H1 (cell line): ENCODE measurements around the gene NR0B1. TPM values are rescaled to one million over a fixed set of nuclear protein-coding genes. Genes with fewer than 3 reads are reported as not detected.

Experiments
- CTCF ChIA-PET: fragments of 300-600 bp; sonication (Branson Sonifier 250); formaldehyde crosslinking; loops from one replicate; lab custom pipeline; 2021; ENCODE audit not compliant: partially characterized antibody; lab: Charles Lee
- POLR2A ChIA-PET: fragments of 300-600 bp; sonication (Branson Sonifier 250); formaldehyde crosslinking; loops from one replicate; lab custom pipeline; 2021; ENCODE audit warnings: inconsistent platforms; ENCODE audit not compliant: partially characterized antibody; lab: Charles Lee
- DNase-seq, 2 experiments: peaks; one replicate each; pipeline versions ENCODE4 v3.0.0 to v3.0.0-alpha.2; 2010 to 2022; ENCODE audit warnings: low spot score in 2 of 2, low read depth in 1 of 2, mixed read lengths in 1 of 2
- FAIRE-seq: peaks from 2 replicates; lab custom pipeline; 2011; peaks lifted over from hg19 to GRCh38; lab: Jason Lieb, UNC
- H2AFZ ChIP-seq: 2 replicates; pipeline ENCODE4 v1.8.1; 2012; ENCODE audit warnings: low read length, inconsistent platforms
- H2AK5ac ChIP-seq: 2 replicates; pipeline ENCODE4 v1.6.1; 2013; ENCODE audit warnings: low read depth, low read length
- H2BK120ac ChIP-seq: replicated peaks from 2 replicates; pipeline ENCODE3; 2013; ENCODE audit warnings: low read depth, low read length, inconsistent platforms
- H2BK12ac ChIP-seq: 2 replicates; pipeline ENCODE4 v1.6.1; 2013; ENCODE audit warnings: low read depth, low read length
- H2BK15ac ChIP-seq: 2 replicates; pipeline ENCODE4 v1.6.1; 2013; ENCODE audit warnings: low read length
- H2BK20ac ChIP-seq: 2 replicates; pipeline ENCODE4 v1.6.1; 2013; ENCODE audit warnings: low read length
- H2BK5ac ChIP-seq: 2 replicates; pipeline ENCODE4 v1.6.1; 2013; ENCODE audit warnings: low read depth, low read length
- H3K14ac ChIP-seq: 2 replicates; pipeline ENCODE4 v1.6.1; 2013; ENCODE audit warnings: inconsistent platforms; ENCODE audit not compliant: insufficient read length
- H3K18ac ChIP-seq: 2 replicates; pipeline ENCODE4 v1.6.1; 2013; ENCODE audit warnings: low read length; ENCODE audit errors: extremely low read depth
- H3K23ac ChIP-seq: 2 replicates; pipeline ENCODE4 v1.6.1; 2013; ENCODE audit warnings: inconsistent platforms; ENCODE audit not compliant: insufficient read length
- H3K23me2 ChIP-seq: 2 replicates; pipeline ENCODE4 v1.6.1; 2013; ENCODE audit warnings: low read depth, low read length
- H3K27ac ChIP-seq: 2 replicates; pipeline ENCODE4 v1.6.1; 2011; ENCODE audit warnings: low read depth, low read length, inconsistent platforms
- H3K27me3 ChIP-seq, 4 experiments: replicated peaks in 1 of 4; 1 replicate in 1 of 4; 2 replicates in 3 of 4; pipeline versions ENCODE4 v1.6.1 to v1.8.1; 2011 to 2013; ENCODE audit warnings: low read length in 3 of 4, mild to moderate bottlenecking in 3 of 4, inconsistent platforms in 2 of 4, mixed read lengths in 2 of 4, moderate library complexity in 1 of 4; ENCODE audit not compliant: control insufficient read depth in 3 of 4, insufficient read depth in 3 of 4; ENCODE audit errors: extremely low read depth in 1 of 4
- H3K36me3 ChIP-seq, 4 experiments: 2 replicates each; pipeline versions ENCODE4 v1.6.1 to v1.8.1; 2011 to 2013; ENCODE audit warnings: mild to moderate bottlenecking in 4 of 4, low read length in 3 of 4, moderate library complexity in 2 of 4, control low read depth in 1 of 4, inconsistent platforms in 1 of 4; ENCODE audit not compliant: insufficient read depth in 4 of 4, control insufficient read depth in 2 of 4
- H3K4ac ChIP-seq: replicated peaks from 2 replicates; pipeline ENCODE3; 2013; ENCODE audit warnings: low read length, low read depth, mixed read lengths, inconsistent platforms; ENCODE audit not compliant: insufficient read length
- H3K4me1 ChIP-seq, 4 experiments: replicated peaks in 1 of 4; 1 replicate in 1 of 4; 2 replicates in 3 of 4; pipeline versions ENCODE4 v1.6.1 to v1.8.1; 2011 to 2013; ENCODE audit warnings: low read length in 3 of 4, inconsistent platforms in 2 of 4, mixed read lengths in 1 of 4; ENCODE audit not compliant: insufficient read depth in 4 of 4, control insufficient read depth in 3 of 4
- H3K4me2 ChIP-seq, 2 experiments: 2 replicates each; pipeline versions ENCODE4 v1.6.1 to v1.8.1; 2011 to 2013; ENCODE audit warnings: low read depth in 2 of 2, low read length in 2 of 2, control low read depth in 1 of 2, inconsistent platforms in 1 of 2, mild to moderate bottlenecking in 1 of 2; ENCODE audit not compliant: insufficient read depth in 1 of 2
- H3K4me3 ChIP-seq, 4 experiments: fragments of 200-600, 300-600 bp in 1 of 4; sonication (generic), shearing (Covaris generic), sonication (Bioruptor Twin) in 1 of 4; 2 replicates each; pipeline versions ENCODE4 v1.5.1 to v1.8.1; 2011 to 2016; ENCODE audit warnings: low read length in 4 of 4, low read depth in 3 of 4, control low read depth in 2 of 4, inconsistent platforms in 2 of 4, mild to moderate bottlenecking in 2 of 4, mixed read lengths in 1 of 4, moderate library complexity in 1 of 4; ENCODE audit not compliant: insufficient read depth in 2 of 4; ENCODE audit errors: extremely low read depth in 1 of 4
- H3K56ac ChIP-seq: replicated peaks from 2 replicates; pipeline ENCODE3; 2013; ENCODE audit warnings: low read depth, mild to moderate bottlenecking, mixed read lengths, low read length, inconsistent platforms; ENCODE audit not compliant: insufficient read length
- H3K79me1 ChIP-seq: 2 replicates; pipeline ENCODE4 v1.6.1; 2013; ENCODE audit warnings: low read depth, low read length, control low read depth
- H3K79me2 ChIP-seq, 2 experiments: 2 replicates each; pipeline versions ENCODE4 v1.6.1 to v1.8.1; 2012 to 2013; ENCODE audit warnings: low read length in 2 of 2, mild to moderate bottlenecking in 2 of 2, inconsistent platforms in 1 of 2; ENCODE audit not compliant: insufficient read depth in 2 of 2, control insufficient read depth in 1 of 2
- H3K9ac ChIP-seq, 4 experiments: replicated peaks in 1 of 4; 1 replicate in 1 of 4; 2 replicates in 3 of 4; pipeline versions ENCODE4 v1.6.1 to v1.8.1; 2011 to 2013; ENCODE audit warnings: low read depth in 3 of 4, low read length in 3 of 4, control low read depth in 2 of 4, mild to moderate bottlenecking in 2 of 4, moderate library complexity in 2 of 4, inconsistent platforms in 1 of 4; ENCODE audit errors: extremely low read depth in 1 of 4
- H3K9me3 ChIP-seq, 2 experiments: 2 replicates each; pipeline versions ENCODE4 v1.6.1 to v1.8.1; 2012 to 2013; ENCODE audit warnings: mild to moderate bottlenecking in 2 of 2, moderate library complexity in 2 of 2, control low read depth in 1 of 2, inconsistent platforms in 1 of 2, low read depth in 1 of 2, low read length in 1 of 2, mixed read lengths in 1 of 2; ENCODE audit not compliant: insufficient read depth in 2 of 2
- H4K20me1 ChIP-seq, 2 experiments: replicated peaks in 1 of 2; 2 replicates each; pipeline versions ENCODE3 to v1.8.1; 2011 to 2013; ENCODE audit warnings: inconsistent platforms in 2 of 2, low read length in 2 of 2, mild to moderate bottlenecking in 1 of 2; ENCODE audit not compliant: insufficient read depth in 2 of 2, control insufficient read depth in 1 of 2
- H4K5ac ChIP-seq: 2 replicates; pipeline ENCODE4 v1.6.1; 2013; ENCODE audit warnings: low read length, low read depth, mixed read lengths, inconsistent platforms; ENCODE audit not compliant: insufficient read length
- H4K8ac ChIP-seq: 2 replicates; pipeline ENCODE4 v1.8.0; 2013; ENCODE audit warnings: mild to moderate bottlenecking, moderate library complexity, low read length, inconsistent platforms; ENCODE audit not compliant: insufficient read depth; ENCODE audit errors: extremely low read depth
- H4K91ac ChIP-seq: replicated peaks from 2 replicates; pipeline ENCODE3; 2013; ENCODE audit warnings: low read length, mixed read lengths, inconsistent platforms; ENCODE audit not compliant: insufficient read length
- CHD2 ChIP-seq: IDR thresholded peaks from 2 replicates; pipeline ENCODE4 v1.6.1; 2012; ENCODE audit warnings: low read length, improper control_type of control experiment
- EGR1 ChIP-seq: IDR thresholded peaks from 2 replicates; pipeline ENCODE4 v1.6.1; 2011; ENCODE audit warnings: low read depth, low read length, borderline replicate concordance
- JUND ChIP-seq: IDR thresholded peaks from 2 replicates; pipeline ENCODE4 v1.6.1; 2011; ENCODE audit warnings: mild to moderate bottlenecking, improper control_type of control experiment, low read length
- SP2 ChIP-seq: IDR thresholded peaks from 2 replicates; pipeline ENCODE4 v1.6.1; 2012; ENCODE audit warnings: mild to moderate bottlenecking, low read length, inconsistent platforms
- SRF ChIP-seq: IDR thresholded peaks from 2 replicates; pipeline ENCODE4 v1.6.1; 2011; ENCODE audit warnings: mild to moderate bottlenecking, low read depth, low read length, moderate library complexity
- WGBS, 2 experiments: shearing (Covaris generic) in 1 of 2; methylation state at CpG; one replicate each; pipeline versions ENCODE4 v1.1.6 to v1.1.7; 2013 to 2015; ENCODE audit warnings: low lambda C conversion rate in 2 of 2, mixed read lengths in 2 of 2, inconsistent platforms in 1 of 2, low coverage in 1 of 2, missing lambda C conversion rate in 1 of 2; ENCODE audit not compliant: insufficient replicate concordance in 2 of 2, insufficient coverage in 1 of 2, insufficient read length in 1 of 2; ENCODE audit errors: extremely low coverage in 1 of 2, missing lambda C conversion rate in 1 of 2; 5-methylcytosine and 5-hydroxymethylcytosine counted together
- polyA plus RNA-seq, 7 experiments: library from polyadenylated mRNA; depleted of rRNA in 3 of 7; stranded (reverse) in 5 of 7; unstranded in 2 of 7; fragments of >200 nt in 5 of 7; fragments of 200-250 nt in 2 of 7; gene quantifications; 1 replicate in 5 of 7; 2 replicates in 1 of 7; 4 replicates in 1 of 7; pipeline versions ENCODE4 v1.2.1 to v1.2.3, GENCODE V29; 2011 to 2013; ENCODE audit warnings: missing spikeins in 2 of 7, mixed read lengths in 2 of 7
- total RNA-seq: library from RNA; stranded (reverse); fragmentation: NEBNext Ultra II Directional; extraction: Animal tissue kit (Norgen Biotek cat#: 25700); gene quantifications from 2 replicates; pipeline ENCODE4 v1.2.1, GENCODE V29; 2021

NR0B1 gene
- total and polyA plus RNA-seq, 2 of the 8 experiments (the other 6 are each of a cell fraction or from before 2014, with no cell fraction given): 0.24 to 0.26 TPM

GRCh38 chrX:30270639-30271038 lies 38.6 kb downstream of the NR0B1 start:
- H3K79me2 ChIP-seq: no peaks in the 10 kb centered on the region
- no peak overlapping the region for H2BK5ac ChIP-seq
- H3K79me1 ChIP-seq: no peaks in the 10 kb centered on the region
- no peak overlapping the region for H3K56ac ChIP-seq
- no peak overlapping the region for H2BK20ac ChIP-seq
- CTCF ChIA-PET: no interaction called here
- WGBS, 2 experiments: 91% methylated on average over 3 of the region's 3 CpGs; no CpG with 5 or more reads in 1 of the 2 experiments
- H4K20me1 ChIP-seq: no peaks in the 10 kb centered on the region
- no peak overlapping the region for H3K4ac ChIP-seq
- H3K4me3 ChIP-seq: no peak overlapping the region
- H3K18ac ChIP-seq: no peak overlapping the region
- no peak overlapping the region for H3K4me2 ChIP-seq
- no peaks in the 10 kb centered on the region for H3K27me3 ChIP-seq
- H3K14ac ChIP-seq: no peak overlapping the region
- no peak overlapping the region for H2AK5ac ChIP-seq
- no peaks in the 10 kb centered on the region for H3K36me3 ChIP-seq
- no peaks in the 10 kb centered on the region for H3K23me2 ChIP-seq
- H2BK12ac ChIP-seq: no peak overlapping the region
- H3K9ac ChIP-seq: no peak overlapping the region
- H3K9me3 ChIP-seq: no peaks in the 10 kb centered on the region
- FAIRE-seq (no peak), DNase-seq (no peak)
- no peak overlapping the region for H4K8ac ChIP-seq
- no peak overlapping the region for H3K23ac ChIP-seq
- no peak overlapping the region for H2AFZ ChIP-seq
- no peak overlapping the region for H2BK120ac ChIP-seq
- POLR2A ChIA-PET: no interaction called here
- H4K5ac ChIP-seq: no peak overlapping the region
- no peak overlapping the region for H2BK15ac ChIP-seq
- H4K91ac ChIP-seq: no peak overlapping the region
- H3K4me1 ChIP-seq: no peaks in the 10 kb centered on the region
- no peak overlapping the region for H3K27ac ChIP-seq
- TF ChIP-seq CHD2: no peak
- no peak for TF ChIP-seq SP2
- TF ChIP-seq EGR1: no peak
- TF ChIP-seq SRF: no peak
- no peak for TF ChIP-seq JUND
